IMR-90 (cell line): Measurements from ENCODE around the gene RNU1-1.
"Not testable (repeated sequence)": the region's sequence is repeated elsewhere in the genome, so short reads cannot be mapped to it uniquely, and the experiment has no call there.

Experiments
- CTCF ChIP-seq: conservative IDR thresholded peaks from 2 replicates; pipeline ENCODE4 v1.5.1; 2012; ENCODE audit warnings: mild to moderate bottlenecking, low read depth, low read length, improper control_type of control experiment
- POLR2A ChIP-seq: IDR thresholded peaks from 2 replicates; pipeline ENCODE4 v1.6.1; 2012; ENCODE audit warnings: mild to moderate bottlenecking, low read depth, low read length
- RFX5 ChIP-seq: IDR thresholded peaks from 2 replicates; pipeline ENCODE4 v1.8.0; 2012; ENCODE audit warnings: low read depth, mild to moderate bottlenecking, low read length, moderate library complexity

- not testable (repeated sequence) for TF ChIP-seq POLR2A, CTCF, RFX5
Measured at GRCh38 chr1:16553244-16553643, 39.2 kb upstream of the RNU1-1 start.
